Measurements from ENCODE around the gene YWHAE.

DNA sequence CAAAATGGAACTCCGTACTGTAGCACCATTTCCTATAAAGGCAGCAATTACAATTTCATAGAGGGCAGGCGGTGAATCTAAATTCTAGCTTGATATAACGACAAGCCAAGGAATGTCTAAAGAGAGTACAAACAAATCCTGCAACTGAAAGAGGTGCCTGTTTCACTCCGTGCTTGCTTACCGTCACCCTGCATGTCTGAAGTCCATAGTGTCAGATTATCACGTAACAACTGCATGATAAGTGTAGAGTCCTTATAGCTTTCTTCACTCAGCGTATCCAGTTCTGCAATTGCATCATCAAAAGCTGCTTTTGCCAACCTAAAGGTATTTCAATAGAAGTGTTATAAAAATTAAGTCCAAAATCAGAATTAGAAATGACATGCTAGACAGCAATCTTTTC lies 46.0 kb downstream of the YWHAE start:
- TF ChIP-seq NR1H2 (CRISPR knock-in tag; IDR thresholded peaks at IDR 0.05) = no peak
- TF ChIP-seq, protein P1, sequence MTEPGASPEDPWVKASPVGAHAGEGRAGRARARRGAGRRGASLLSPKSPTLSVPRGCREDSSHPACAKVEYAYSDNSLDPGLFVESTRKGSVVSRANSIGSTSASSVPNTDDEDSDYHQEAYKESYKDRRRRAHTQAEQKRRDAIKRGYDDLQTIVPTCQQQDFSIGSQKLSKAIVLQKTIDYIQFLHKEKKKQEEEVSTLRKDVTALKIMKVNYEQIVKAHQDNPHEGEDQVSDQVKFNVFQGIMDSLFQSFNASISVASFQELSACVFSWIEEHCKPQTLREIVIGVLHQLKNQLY (CRISPR knock-in tag; IDR thresholded peaks at IDR 0.05) = no peak
- TF ChIP-seq, protein P2, sequence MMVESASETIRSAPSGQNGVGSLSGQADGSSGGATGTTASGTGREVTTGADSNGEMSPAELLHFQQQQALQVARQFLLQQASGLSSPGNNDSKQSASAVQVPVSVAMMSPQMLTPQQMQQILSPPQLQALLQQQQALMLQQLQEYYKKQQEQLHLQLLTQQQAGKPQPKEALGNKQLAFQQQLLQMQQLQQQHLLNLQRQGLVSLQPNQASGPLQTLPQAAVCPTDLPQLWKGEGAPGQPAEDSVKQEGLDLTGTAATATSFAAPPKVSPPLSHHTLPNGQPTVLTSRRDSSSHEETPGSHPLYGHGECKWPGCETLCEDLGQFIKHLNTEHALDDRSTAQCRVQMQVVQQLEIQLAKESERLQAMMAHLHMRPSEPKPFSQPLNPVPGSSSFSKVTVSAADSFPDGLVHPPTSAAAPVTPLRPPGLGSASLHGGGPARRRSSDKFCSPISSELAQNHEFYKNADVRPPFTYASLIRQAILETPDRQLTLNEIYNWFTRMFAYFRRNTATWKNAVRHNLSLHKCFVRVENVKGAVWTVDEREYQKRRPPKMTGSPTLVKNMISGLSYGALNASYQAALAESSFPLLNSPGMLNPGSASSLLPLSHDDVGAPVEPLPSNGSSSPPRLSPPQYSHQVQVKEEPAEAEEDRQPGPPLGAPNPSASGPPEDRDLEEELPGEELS (CRISPR knock-in tag; IDR thresholded peaks at IDR 0.05) = no peak
- TF ChIP-seq, protein P3, sequence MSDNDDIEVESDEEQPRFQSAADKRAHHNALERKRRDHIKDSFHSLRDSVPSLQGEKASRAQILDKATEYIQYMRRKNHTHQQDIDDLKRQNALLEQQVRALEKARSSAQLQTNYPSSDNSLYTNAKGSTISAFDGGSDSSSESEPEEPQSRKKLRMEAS (CRISPR knock-in tag; IDR thresholded peaks at IDR 0.05) = no peak
- TF ChIP-seq, protein P4, sequence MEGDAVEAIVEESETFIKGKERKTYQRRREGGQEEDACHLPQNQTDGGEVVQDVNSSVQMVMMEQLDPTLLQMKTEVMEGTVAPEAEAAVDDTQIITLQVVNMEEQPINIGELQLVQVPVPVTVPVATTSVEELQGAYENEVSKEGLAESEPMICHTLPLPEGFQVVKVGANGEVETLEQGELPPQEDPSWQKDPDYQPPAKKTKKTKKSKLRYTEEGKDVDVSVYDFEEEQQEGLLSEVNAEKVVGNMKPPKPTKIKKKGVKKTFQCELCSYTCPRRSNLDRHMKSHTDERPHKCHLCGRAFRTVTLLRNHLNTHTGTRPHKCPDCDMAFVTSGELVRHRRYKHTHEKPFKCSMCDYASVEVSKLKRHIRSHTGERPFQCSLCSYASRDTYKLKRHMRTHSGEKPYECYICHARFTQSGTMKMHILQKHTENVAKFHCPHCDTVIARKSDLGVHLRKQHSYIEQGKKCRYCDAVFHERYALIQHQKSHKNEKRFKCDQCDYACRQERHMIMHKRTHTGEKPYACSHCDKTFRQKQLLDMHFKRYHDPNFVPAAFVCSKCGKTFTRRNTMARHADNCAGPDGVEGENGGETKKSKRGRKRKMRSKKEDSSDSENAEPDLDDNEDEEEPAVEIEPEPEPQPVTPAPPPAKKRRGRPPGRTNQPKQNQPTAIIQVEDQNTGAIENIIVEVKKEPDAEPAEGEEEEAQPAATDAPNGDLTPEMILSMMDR (IDR thresholded peaks at IDR 0.05) = no peak
- TF ChIP-seq GABPB1 (CRISPR knock-in tag; IDR thresholded peaks at IDR 0.05) = no peak
- no peak for TF ChIP-seq FOXJ3 (CRISPR knock-in tag; IDR thresholded peaks at IDR 0.05; ENCODE audit: borderline replicate concordance)
- TF ChIP-seq CREB1 (CRISPR knock-in tag; IDR thresholded peaks at IDR 0.05) = no peak
- TF ChIP-seq ELF4 (CRISPR knock-in tag; IDR thresholded peaks at IDR 0.05; ENCODE audit: low read depth) = no peak
- TF ChIP-seq NR3C1 (CRISPR knock-in tag; conservative IDR thresholded peaks at IDR 0.05; ENCODE audit: low read depth) = no peak

Data from WTC11 (cell line).